ENCODE measurements around the gene ATP6V0B.

DNA sequence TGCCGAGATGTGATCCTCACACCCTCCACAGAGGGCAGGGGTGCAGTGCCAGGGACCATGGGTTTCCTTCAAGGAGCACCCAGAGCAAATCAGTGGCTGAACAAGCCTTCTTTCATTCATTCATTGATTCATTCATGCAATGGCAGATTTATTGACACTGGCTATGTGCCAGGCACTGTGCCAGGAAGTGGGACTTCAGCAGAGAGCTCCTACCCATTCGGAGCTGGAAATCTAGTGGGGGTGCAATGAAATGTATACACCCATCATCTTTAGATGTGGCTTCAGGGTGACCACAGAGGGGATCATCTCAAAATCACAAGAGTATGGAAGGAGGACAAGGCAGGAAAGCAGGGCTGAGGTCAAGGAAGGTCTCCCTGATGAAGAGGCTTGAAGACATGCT, 37.6 kb downstream of the ATP6V0B start:
- TF ChIP-seq, protein P1, sequence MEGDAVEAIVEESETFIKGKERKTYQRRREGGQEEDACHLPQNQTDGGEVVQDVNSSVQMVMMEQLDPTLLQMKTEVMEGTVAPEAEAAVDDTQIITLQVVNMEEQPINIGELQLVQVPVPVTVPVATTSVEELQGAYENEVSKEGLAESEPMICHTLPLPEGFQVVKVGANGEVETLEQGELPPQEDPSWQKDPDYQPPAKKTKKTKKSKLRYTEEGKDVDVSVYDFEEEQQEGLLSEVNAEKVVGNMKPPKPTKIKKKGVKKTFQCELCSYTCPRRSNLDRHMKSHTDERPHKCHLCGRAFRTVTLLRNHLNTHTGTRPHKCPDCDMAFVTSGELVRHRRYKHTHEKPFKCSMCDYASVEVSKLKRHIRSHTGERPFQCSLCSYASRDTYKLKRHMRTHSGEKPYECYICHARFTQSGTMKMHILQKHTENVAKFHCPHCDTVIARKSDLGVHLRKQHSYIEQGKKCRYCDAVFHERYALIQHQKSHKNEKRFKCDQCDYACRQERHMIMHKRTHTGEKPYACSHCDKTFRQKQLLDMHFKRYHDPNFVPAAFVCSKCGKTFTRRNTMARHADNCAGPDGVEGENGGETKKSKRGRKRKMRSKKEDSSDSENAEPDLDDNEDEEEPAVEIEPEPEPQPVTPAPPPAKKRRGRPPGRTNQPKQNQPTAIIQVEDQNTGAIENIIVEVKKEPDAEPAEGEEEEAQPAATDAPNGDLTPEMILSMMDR (IDR thresholded peaks at IDR 0.05): no peak
- TF ChIP-seq EHF (CRISPR knock-in tag; IDR thresholded peaks at IDR 0.05): no peak
- TF ChIP-seq RFX5 (IDR thresholded peaks at IDR 0.05): no peak
- TF ChIP-seq POLR2AphosphoS2 (conservative IDR thresholded peaks at IDR 0.05; ENCODE audit: low read length): no peak
- no peak for TF ChIP-seq SMC3 (IDR thresholded peaks at IDR 0.05)
- TF ChIP-seq, protein P2, sequence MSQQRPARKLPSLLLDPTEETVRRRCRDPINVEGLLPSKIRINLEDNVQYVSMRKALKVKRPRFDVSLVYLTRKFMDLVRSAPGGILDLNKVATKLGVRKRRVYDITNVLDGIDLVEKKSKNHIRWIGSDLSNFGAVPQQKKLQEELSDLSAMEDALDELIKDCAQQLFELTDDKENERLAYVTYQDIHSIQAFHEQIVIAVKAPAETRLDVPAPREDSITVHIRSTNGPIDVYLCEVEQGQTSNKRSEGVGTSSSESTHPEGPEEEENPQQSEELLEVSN (IDR thresholded peaks at IDR 0.05; ENCODE audit: borderline replicate concordance, low read depth): no peak

All from A549 (cell line).